Uterus (tissue), 2 donors: ENCODE data around the gene IFNAR1.

Experiments
- POLR2A ChIP-seq, 2 donors: fragments of 450-650 bp; IDR thresholded peaks; one replicate each; pipeline ENCODE4 v1.6.1; 2016; ENCODE audit warnings: antibody characterized with exemption in 2 of 2, mild to moderate bottlenecking in 1 of 2, moderate library complexity in 1 of 2
- TF ChIP-seq, protein P1 (sequence below), 4 experiments: fragments of 200-600 bp in 2 of 4; fragments of 450-650 bp in 2 of 4; sonication (generic) in 2 of 4; IDR thresholded peaks; one replicate each; pipeline ENCODE4 v1.5.1; 2016 to 2019; ENCODE audit warnings: antibody characterized with exemption in 4 of 4, mild to moderate bottlenecking in 2 of 4, moderate library complexity in 1 of 4

DNA sequence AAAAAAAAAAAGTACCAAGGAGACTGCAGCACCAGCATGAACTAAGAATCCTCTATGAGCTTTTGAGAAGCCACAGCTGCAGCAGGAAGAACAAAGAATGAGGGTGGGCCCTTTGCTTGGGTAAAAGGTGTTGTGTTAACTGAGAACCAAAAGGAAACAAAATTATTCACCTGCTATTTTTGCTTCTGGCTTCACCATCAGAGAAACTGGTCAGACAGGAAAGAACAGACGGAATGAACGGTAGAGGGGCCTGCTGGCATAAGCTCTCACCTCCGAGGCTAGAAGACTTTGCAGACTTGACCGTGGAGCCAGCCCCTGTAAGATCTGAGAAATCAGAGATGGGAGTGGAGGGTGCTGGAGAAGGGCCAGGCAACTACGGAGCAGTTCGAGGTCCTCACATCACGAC, 31.0 kb upstream of the IFNAR1 start:
- TF ChIP-seq, protein P1, sequence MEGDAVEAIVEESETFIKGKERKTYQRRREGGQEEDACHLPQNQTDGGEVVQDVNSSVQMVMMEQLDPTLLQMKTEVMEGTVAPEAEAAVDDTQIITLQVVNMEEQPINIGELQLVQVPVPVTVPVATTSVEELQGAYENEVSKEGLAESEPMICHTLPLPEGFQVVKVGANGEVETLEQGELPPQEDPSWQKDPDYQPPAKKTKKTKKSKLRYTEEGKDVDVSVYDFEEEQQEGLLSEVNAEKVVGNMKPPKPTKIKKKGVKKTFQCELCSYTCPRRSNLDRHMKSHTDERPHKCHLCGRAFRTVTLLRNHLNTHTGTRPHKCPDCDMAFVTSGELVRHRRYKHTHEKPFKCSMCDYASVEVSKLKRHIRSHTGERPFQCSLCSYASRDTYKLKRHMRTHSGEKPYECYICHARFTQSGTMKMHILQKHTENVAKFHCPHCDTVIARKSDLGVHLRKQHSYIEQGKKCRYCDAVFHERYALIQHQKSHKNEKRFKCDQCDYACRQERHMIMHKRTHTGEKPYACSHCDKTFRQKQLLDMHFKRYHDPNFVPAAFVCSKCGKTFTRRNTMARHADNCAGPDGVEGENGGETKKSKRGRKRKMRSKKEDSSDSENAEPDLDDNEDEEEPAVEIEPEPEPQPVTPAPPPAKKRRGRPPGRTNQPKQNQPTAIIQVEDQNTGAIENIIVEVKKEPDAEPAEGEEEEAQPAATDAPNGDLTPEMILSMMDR (IDR thresholded peaks at IDR 0.05) = no peak
- TF ChIP-seq POLR2A (IDR thresholded peaks at IDR 0.05) = no peak
